ENCODE measurements around the gene MORF4L2. TPM values are rescaled to one million over a fixed set of nuclear protein-coding genes. Genes with fewer than 3 reads are reported as not detected.

Gene MORF4L2
- total and polyA plus RNA-seq, 2 experiments from 2014 or later = 311 to 315 TPM

DNA sequence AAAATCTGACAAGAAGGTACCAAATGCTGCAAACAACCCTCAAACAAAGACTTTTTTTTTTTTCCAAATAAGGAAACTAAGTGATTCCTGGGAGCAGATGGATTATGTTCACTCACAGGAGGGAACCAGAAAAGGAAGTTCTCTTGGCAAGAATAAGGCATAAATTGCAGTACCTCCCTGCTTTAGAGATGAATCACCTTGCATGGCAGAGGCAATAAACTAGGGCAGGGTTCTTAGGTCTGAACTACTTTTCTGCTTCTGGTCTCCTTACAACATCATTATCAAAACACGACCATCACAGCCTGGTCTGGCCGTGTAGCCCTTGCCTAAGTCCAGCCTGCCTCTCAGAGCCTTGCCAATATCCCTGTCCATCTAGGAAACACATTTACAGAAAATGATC is 30.5 kb upstream of the MORF4L2 start:
- Mint-ChIP-seq H3K36me3 (ENCODE audit: low read depth) (no peaks in the 10 kb centered on the region), H3K27me3 (ENCODE audit: insufficient read depth, low read depth, poor library complexity) (peaks cover 6% of the 10 kb centered on the region), H3K27ac (no peak overlapping the region), H3K9me3 (no peaks in the 10 kb centered on the region), H3K4me3 (no peak overlapping the region), H3K4me1 (peaks cover 6% of the 10 kb centered on the region; the same call in 2 of the 3 replicates)
- no peaks in the 10 kb centered on the region for H3F3A ChIP-seq (replicated peaks; ENCODE audit: low read depth)
- H3K27me3 ChIP-seq (ENCODE audit: insufficient read depth) = no peaks in the 10 kb centered on the region
- H3K4me2 ChIP-seq = no peak overlapping the region
- H3K4me1 ChIP-seq (ENCODE audit: insufficient read depth) = no peaks in the 10 kb centered on the region
- no peak overlapping the region for H2AFZ ChIP-seq
- DNase-seq (ENCODE audit: low spot score) (no peak), ATAC-seq (no peak)
- TF ChIP-seq ZNF331 (CRISPR knock-in tag; IDR thresholded peaks at IDR 0.05; ENCODE audit: low read depth) = no peak
- no peak for TF ChIP-seq EZH2phosphoT487 (IDR thresholded peaks at IDR 0.05; ENCODE audit: unreplicated experiment)
- TF ChIP-seq EZH2 (IDR thresholded peaks at IDR 0.05; ENCODE audit: low read depth, unreplicated experiment) = no peak
- TF ChIP-seq, protein P1, sequence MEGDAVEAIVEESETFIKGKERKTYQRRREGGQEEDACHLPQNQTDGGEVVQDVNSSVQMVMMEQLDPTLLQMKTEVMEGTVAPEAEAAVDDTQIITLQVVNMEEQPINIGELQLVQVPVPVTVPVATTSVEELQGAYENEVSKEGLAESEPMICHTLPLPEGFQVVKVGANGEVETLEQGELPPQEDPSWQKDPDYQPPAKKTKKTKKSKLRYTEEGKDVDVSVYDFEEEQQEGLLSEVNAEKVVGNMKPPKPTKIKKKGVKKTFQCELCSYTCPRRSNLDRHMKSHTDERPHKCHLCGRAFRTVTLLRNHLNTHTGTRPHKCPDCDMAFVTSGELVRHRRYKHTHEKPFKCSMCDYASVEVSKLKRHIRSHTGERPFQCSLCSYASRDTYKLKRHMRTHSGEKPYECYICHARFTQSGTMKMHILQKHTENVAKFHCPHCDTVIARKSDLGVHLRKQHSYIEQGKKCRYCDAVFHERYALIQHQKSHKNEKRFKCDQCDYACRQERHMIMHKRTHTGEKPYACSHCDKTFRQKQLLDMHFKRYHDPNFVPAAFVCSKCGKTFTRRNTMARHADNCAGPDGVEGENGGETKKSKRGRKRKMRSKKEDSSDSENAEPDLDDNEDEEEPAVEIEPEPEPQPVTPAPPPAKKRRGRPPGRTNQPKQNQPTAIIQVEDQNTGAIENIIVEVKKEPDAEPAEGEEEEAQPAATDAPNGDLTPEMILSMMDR (conservative IDR thresholded peaks at IDR 0.05; ENCODE audit: low read depth in 2 of 2) = no peak
- TF ChIP-seq ZNF462 (CRISPR knock-in tag; IDR thresholded peaks at IDR 0.05) = no peak
- TF ChIP-seq STAT1 (IDR thresholded peaks at IDR 0.05; ENCODE audit: unreplicated experiment) = no peak
- TF ChIP-seq POLR2AphosphoS5 (IDR thresholded peaks at IDR 0.05; ENCODE audit: low read depth) = no peak
- TF ChIP-seq JUNB (IDR thresholded peaks at IDR 0.05; ENCODE audit: unreplicated experiment) = no peak
- TF ChIP-seq NANOG (IDR thresholded peaks at IDR 0.05; ENCODE audit: borderline replicate concordance) = no peak
- TF ChIP-seq REST (IDR thresholded peaks at IDR 0.05; ENCODE audit: unreplicated experiment) = no peak
- TF ChIP-seq CREB1 (CRISPR knock-in tag; IDR thresholded peaks at IDR 0.05; ENCODE audit: low read depth) = no peak
- TF ChIP-seq, protein P2, sequence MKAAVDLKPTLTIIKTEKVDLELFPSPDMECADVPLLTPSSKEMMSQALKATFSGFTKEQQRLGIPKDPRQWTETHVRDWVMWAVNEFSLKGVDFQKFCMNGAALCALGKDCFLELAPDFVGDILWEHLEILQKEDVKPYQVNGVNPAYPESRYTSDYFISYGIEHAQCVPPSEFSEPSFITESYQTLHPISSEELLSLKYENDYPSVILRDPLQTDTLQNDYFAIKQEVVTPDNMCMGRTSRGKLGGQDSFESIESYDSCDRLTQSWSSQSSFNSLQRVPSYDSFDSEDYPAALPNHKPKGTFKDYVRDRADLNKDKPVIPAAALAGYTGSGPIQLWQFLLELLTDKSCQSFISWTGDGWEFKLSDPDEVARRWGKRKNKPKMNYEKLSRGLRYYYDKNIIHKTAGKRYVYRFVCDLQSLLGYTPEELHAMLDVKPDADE (IDR thresholded peaks at IDR 0.05) = no peak
- no peak for TF ChIP-seq ZNF114 (CRISPR knock-in tag; IDR thresholded peaks at IDR 0.05)
- H3K27ac ChIP-seq (ENCODE audit: low read depth) = no peak overlapping the region
- no peaks in the 10 kb centered on the region for H4K20me1 ChIP-seq (replicated peaks; ENCODE audit: insufficient read depth)
- H3K36me3 ChIP-seq (ENCODE audit: insufficient read depth) = no peaks in the 10 kb centered on the region
- no peaks in the 10 kb centered on the region for H3K79me2 ChIP-seq (replicated peaks; ENCODE audit: insufficient read depth)
- H3K4me3 ChIP-seq = no peak overlapping the region
- H3K9me2 ChIP-seq (ENCODE audit: insufficient read depth) = no peaks in the 10 kb centered on the region

Data from GM23338 (cell line).